Right atrium auricular region (tissue), 2 donors: ENCODE measurements around the gene SNCB. TPM values are rescaled to one million over a fixed set of nuclear protein-coding genes. Genes with fewer than 3 reads are reported as not detected.

Source experiments
- DNase-seq: peaks from one replicate; pipeline ENCODE4 v3.0.0-alpha.2; 2019; ENCODE audit warnings: low spot score
- H3K27ac ChIP-seq, 2 donors: fragments of 200-600 bp; sonication (generic); 1 replicate in 1 of 2; 2 replicates in 1 of 2; pipeline ENCODE4 v1.5.1; 2016 to 2019
- H3K27me3 ChIP-seq, 2 donors: fragments of 200-600 bp; sonication (generic); one replicate each; pipeline versions ENCODE4 v1.5.1 to v1.6.0; 2017 to 2019
- H3K36me3 ChIP-seq: fragments of 200-600 bp; sonication (generic); one replicate; pipeline ENCODE4 v1.5.1; 2016
- H3K4me1 ChIP-seq, 2 donors: fragments of 200-600 bp; sonication (generic); one replicate each; pipeline versions ENCODE4 v1.5.1 to v1.6.0; 2017 to 2019
- H3K4me3 ChIP-seq, 2 donors: fragments of 200-600 bp; sonication (generic); 1 replicate in 1 of 2; 2 replicates in 1 of 2; pipeline ENCODE4 v1.5.1; 2017 to 2019; ENCODE audit warnings: mild to moderate bottlenecking in 1 of 2, moderate library complexity in 1 of 2
- H3K9me3 ChIP-seq, 2 donors: fragments of 200-600 bp; sonication (generic); one replicate each; pipeline ENCODE4 v1.5.1; 2019
- total RNA-seq, 2 donors: library from RNA; depleted of rRNA; stranded (reverse); fragments of >200 nt; gene quantifications; one replicate each; pipeline ENCODE4 v1.1.0, GENCODE V29; 2016
- TF ChIP-seq, protein P1 (sequence below), 2 donors: fragments of 200-600 bp; sonication (generic); IDR thresholded peaks; one replicate each; pipeline ENCODE4 v1.5.1; 2019; ENCODE audit warnings: antibody characterized with exemption in 2 of 2

Gene SNCB
- total RNA-seq, 2 donors from 2014 or later: 0.67 TPM; not detected in 1

DNA sequence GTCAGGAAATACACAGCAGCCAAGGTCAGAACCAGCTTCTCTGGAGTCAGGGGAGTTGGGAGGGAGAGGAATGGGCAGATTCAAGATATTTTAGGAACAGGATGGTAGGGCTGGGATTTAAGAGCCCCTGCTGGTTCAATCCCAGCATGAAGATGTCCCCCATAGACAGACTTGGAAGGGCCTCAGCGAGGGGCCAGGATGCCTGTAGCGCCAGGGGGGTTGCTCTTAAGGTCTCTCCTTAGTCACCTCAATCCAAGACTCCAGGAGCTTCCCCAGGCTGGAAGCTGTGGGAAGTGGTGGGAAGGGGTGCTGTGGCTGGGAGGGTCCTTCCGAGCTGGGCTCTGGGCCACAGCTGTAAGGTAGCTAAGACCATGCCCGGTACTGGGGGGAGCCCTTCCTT, 8.9 kb upstream of the SNCB start:
- no peaks in the 10 kb centered on the region for H3K36me3 ChIP-seq
- TF ChIP-seq, protein P1, sequence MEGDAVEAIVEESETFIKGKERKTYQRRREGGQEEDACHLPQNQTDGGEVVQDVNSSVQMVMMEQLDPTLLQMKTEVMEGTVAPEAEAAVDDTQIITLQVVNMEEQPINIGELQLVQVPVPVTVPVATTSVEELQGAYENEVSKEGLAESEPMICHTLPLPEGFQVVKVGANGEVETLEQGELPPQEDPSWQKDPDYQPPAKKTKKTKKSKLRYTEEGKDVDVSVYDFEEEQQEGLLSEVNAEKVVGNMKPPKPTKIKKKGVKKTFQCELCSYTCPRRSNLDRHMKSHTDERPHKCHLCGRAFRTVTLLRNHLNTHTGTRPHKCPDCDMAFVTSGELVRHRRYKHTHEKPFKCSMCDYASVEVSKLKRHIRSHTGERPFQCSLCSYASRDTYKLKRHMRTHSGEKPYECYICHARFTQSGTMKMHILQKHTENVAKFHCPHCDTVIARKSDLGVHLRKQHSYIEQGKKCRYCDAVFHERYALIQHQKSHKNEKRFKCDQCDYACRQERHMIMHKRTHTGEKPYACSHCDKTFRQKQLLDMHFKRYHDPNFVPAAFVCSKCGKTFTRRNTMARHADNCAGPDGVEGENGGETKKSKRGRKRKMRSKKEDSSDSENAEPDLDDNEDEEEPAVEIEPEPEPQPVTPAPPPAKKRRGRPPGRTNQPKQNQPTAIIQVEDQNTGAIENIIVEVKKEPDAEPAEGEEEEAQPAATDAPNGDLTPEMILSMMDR (IDR thresholded peaks at IDR 0.05): no peak
- H3K4me1 ChIP-seq: peaks cover 0 to 12% of the 10 kb centered on the region in 2 donors
- H3K4me3 ChIP-seq: no peak overlapping the region
- no peak for DNase-seq
- no peaks in the 10 kb centered on the region for H3K27me3 ChIP-seq
- no peak overlapping the region for H3K27ac ChIP-seq
- H3K9me3 ChIP-seq: no peaks in the 10 kb centered on the region

DNA sequence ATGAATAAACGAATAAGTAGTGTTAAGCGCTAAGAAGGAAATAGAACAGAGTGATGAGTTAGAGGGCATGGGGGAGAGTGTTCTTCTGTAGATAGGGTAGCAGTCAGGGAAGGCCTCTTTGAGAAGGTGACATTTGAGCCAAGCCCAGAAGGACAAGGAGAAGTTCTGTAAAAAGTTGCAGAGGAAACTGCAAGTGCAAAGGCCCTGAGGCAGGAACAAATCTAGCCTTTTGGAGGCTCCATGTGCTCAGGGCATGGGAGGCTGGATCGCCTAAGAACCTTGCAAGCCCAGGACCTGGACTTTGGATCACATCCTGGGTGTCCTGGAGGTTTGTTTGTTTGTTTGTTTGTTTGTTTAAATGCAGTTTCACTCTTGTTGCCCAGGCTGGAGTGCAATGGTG, 8.1 kb upstream of the SNCB start:
- no peak for DNase-seq
- Histone ChIP-seq H3K4me1 (peaks cover 0 to 12% of the 10 kb centered on the region in 2 donors), H3K4me3 (no peak overlapping the region), H3K27me3 (no peaks in the 10 kb centered on the region), H3K9me3 (no peaks in the 10 kb centered on the region), H3K36me3 (no peaks in the 10 kb centered on the region), H3K27ac (no peak overlapping the region)
- TF ChIP-seq, protein P1 (IDR thresholded peaks at IDR 0.05): no peak

DNA sequence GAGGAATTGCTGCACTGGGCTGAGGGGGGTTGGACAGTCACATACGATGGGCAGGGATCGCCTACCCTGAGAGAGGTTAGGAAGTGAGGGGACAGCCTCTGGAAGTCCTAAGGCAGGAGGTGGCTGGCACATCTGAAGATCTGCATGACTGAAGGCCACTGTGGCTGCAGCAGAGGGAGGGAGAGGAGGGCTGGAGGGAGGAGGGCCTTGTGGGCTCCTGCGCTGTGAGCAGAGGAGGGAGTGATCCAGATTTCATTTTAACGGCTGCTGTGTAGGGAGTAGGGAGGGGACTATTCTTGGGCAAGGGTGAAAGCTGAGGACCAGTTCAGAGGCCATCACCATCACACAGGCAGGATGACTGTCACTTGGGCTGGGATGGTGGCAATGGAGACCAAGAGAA, 7.2 kb upstream of the SNCB start:
- no peak overlapping the region for H3K27ac ChIP-seq
- H3K4me3 ChIP-seq: no peak overlapping the region
- no peak for DNase-seq
- no peaks in the 10 kb centered on the region for H3K9me3 ChIP-seq
- TF ChIP-seq, protein P1 (IDR thresholded peaks at IDR 0.05): no peak
- no peaks in the 10 kb centered on the region for H3K36me3 ChIP-seq
- H3K4me1 ChIP-seq: peaks cover 0 to 12% of the 10 kb centered on the region in 2 donors
- no peaks in the 10 kb centered on the region for H3K27me3 ChIP-seq

DNA sequence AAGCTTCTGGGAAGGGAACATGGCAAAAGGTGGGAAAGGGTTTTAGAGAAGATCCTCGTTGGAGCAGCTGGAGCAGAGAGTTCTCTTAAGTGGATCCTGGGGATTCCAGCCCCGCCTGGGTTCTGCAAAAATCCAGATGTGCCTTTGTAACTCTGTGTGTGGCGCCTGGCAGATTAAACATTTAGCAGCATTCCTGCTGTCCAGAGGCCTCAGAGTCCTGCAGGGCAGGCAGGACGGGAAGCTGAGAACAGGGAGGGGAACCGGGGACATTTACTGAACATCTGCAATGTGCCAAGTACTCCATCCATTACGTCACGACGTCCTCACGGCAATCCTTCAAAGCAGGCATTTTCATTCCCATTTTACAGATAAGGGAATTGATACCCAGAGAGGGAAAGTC, 6.1 kb upstream of the SNCB start:
- Histone ChIP-seq H3K4me3 (no peak overlapping the region), H3K27ac (no peak overlapping the region), H3K9me3 (no peaks in the 10 kb centered on the region), H3K27me3 (no peaks in the 10 kb centered on the region), H3K4me1 (peaks cover 0 to 12% of the 10 kb centered on the region in 2 donors), H3K36me3 (no peaks in the 10 kb centered on the region)
- no peak for DNase-seq
- TF ChIP-seq, protein P1 (IDR thresholded peaks at IDR 0.05): no peak

DNA sequence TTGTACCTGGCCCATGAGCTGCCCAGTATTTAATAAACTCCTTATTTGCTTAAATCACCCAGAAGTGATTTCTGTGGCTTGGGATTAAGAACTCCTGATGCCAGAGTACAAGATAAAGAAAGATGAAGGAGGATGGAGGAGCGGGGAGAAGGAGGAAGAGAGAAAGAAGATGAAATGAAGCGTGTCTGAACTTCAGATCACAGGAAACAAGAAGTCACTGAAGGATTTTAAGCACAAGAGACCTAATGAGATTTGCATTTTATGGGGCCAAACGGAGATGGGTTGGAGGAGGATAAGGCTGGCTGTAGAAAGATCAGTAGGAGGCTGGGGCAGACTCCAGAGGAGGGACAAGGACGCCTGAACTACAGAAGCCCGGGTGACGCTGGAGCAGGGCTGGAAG, 3.3 kb upstream of the SNCB start:
- Histone ChIP-seq H3K27ac (no peak overlapping the region), H3K4me1 (peaks cover 0 to 21% of the 10 kb centered on the region in 2 donors), H3K4me3 (no peak overlapping the region), H3K27me3 (peaks cover 2 to 18% of the 10 kb centered on the region in 2 donors), H3K36me3 (no peaks in the 10 kb centered on the region), H3K9me3 (no peaks in the 10 kb centered on the region)
- TF ChIP-seq, protein P1 (IDR thresholded peaks at IDR 0.05): no peak
- DNase-seq: no peak

DNA sequence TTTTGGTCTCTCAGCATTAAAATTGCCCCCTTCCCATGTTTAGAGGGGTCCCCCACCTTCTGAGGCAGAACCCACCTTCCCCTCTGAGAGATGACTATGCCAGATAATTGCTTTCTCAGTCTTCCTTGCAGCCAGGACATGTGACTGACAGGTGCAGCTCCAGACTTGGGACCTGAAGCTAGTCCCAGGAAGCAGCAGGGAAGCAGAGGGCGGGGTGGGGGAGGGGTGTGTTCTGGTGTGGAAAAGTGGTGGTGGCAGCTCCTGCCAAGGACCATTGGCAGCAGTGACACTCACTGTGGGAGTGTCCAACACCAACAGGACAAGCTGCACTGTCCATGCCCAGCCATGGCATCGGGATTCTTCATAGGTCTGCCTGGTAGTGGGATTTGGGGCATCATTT, 2.4 kb upstream of the SNCB start:
- Histone ChIP-seq H3K27me3 (peaks cover 7 to 20% of the 10 kb centered on the region in 2 donors), H3K9me3 (no peaks in the 10 kb centered on the region), H3K4me1 (peaks cover 0 to 21% of the 10 kb centered on the region in 2 donors), H3K27ac (no peak overlapping the region), H3K4me3 (no peak overlapping the region), H3K36me3 (no peaks in the 10 kb centered on the region)
- TF ChIP-seq, protein P1 (IDR thresholded peaks at IDR 0.05): no peak
- no peak for DNase-seq
